DOHH2 (cell line): Measurements from ENCODE around the gene ZNF878.
A peak's percentile ranks its signal among the peaks of the same experiment; 100 is the strongest.

ENCODE experiments used
- H3F3A ChIP-seq: fragments of 200-600 bp; sonication (generic), shearing (Covaris generic); 2 replicates; pipeline ENCODE4 v1.6.0; 2016; ENCODE audit warnings: antibody characterized with exemption, mild to moderate bottlenecking; ENCODE audit not compliant: control insufficient read depth, insufficient read depth
- H3K27ac ChIP-seq: fragments of 200-600 bp; sonication (generic); 2 replicates; pipeline ENCODE4 v1.5.1; 2014; ENCODE audit warnings: low read depth, mild to moderate bottlenecking, low read length, moderate library complexity
- H3K27me3 ChIP-seq: fragments of 200-600 bp; sonication (generic); 2 replicates; pipeline ENCODE4 v1.6.1; 2014; ENCODE audit warnings: mild to moderate bottlenecking, low read length, mixed read lengths; ENCODE audit not compliant: control insufficient read depth
- H3K36me3 ChIP-seq: fragments of 200-600 bp; sonication (generic); 2 replicates; pipeline ENCODE4 v1.6.1; 2014; ENCODE audit warnings: mild to moderate bottlenecking, low read length, moderate library complexity, mixed read lengths; ENCODE audit not compliant: control insufficient read depth
- H3K4me1 ChIP-seq: fragments of 200-600 bp; sonication (generic); 2 replicates; pipeline ENCODE4 v1.6.1; 2014; ENCODE audit warnings: mild to moderate bottlenecking, low read length, mixed read lengths; ENCODE audit not compliant: control insufficient read depth
- H3K4me2 ChIP-seq: fragments of 200-600 bp; sonication (generic); 2 replicates; pipeline ENCODE4 v1.6.0; 2014; ENCODE audit warnings: mild to moderate bottlenecking, low read length, moderate library complexity
- H3K4me3 ChIP-seq: fragments of 200-600 bp; sonication (generic); 2 replicates; pipeline ENCODE4 v1.5.1; 2014; ENCODE audit warnings: mild to moderate bottlenecking, low read length, mixed read lengths
- H3K79me2 ChIP-seq: fragments of 200-600 bp; sonication (generic); 2 replicates; pipeline ENCODE4 v1.6.1; 2014; ENCODE audit warnings: mild to moderate bottlenecking, low read length, mixed read lengths; ENCODE audit not compliant: control insufficient read depth
- H3K9me2 ChIP-seq: fragments of 200-600 bp; sonication (generic); replicated peaks from 2 replicates; pipeline ENCODE4 v1.6.1; 2014; ENCODE audit warnings: mild to moderate bottlenecking, low read length, mixed read lengths; ENCODE audit not compliant: control insufficient read depth
- H3K9me3 ChIP-seq: fragments of 200-600 bp; sonication (generic); 2 replicates; pipeline ENCODE4 v1.6.1; 2014; ENCODE audit warnings: antibody characterized with exemption, low read length, mixed read lengths; ENCODE audit not compliant: control insufficient read depth, insufficient read depth
- H4K20me1 ChIP-seq: fragments of 200-600 bp; sonication (generic); 2 replicates; pipeline ENCODE4 v1.6.0; 2014; ENCODE audit warnings: low read depth, mild to moderate bottlenecking, antibody characterized with exemption, low read length, moderate library complexity; ENCODE audit not compliant: control insufficient read depth, insufficient read depth
- EZH2phosphoT487 ChIP-seq: fragments of 200-600 bp; sonication (generic); IDR thresholded peaks from 2 replicates; pipeline ENCODE4 v1.6.1; 2017; ENCODE audit warnings: borderline replicate concordance, mild to moderate bottlenecking, antibody characterized with exemption, low read length, moderate library complexity, mixed read lengths
- TF ChIP-seq, protein P1 (sequence below): fragments of 200-600 bp; sonication (generic); IDR thresholded peaks from one replicate; pipeline ENCODE4 v1.5.1; 2014; ENCODE audit warnings: antibody characterized with exemption, mild to moderate bottlenecking, low read depth, low read length; ENCODE audit not compliant: poor library complexity, severe bottlenecking

The ZNF878 gene

DNA sequence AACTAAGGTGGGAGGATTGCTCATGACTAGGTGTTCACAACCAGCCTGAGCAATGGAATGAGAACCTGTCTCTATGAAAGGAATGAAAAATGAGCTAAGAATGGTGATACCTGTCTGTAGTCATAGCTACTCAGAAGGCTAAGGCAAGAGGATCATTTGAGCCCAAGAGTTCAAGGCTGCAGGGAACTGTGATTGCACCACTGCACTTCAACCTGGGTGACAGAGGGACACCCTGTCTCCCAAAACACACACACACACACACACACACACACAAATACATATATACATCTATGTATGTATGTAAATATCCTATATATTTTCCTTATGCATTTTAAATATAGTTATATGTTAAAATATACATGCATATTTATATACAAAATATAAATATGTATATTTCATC lies 9.9 kb downstream of the ZNF878 start:
- H4K20me1 ChIP-seq, result no peaks in the 10 kb centered on the region
- no peak overlapping the region for H3K27ac ChIP-seq
- no peaks in the 10 kb centered on the region for H3K79me2 ChIP-seq
- H3K9me3 ChIP-seq, result peaks cover 30% of the 10 kb centered on the region
- no peaks in the 10 kb centered on the region for H3K27me3 ChIP-seq
- no peaks in the 10 kb centered on the region for H3F3A ChIP-seq
- TF ChIP-seq, protein P1, sequence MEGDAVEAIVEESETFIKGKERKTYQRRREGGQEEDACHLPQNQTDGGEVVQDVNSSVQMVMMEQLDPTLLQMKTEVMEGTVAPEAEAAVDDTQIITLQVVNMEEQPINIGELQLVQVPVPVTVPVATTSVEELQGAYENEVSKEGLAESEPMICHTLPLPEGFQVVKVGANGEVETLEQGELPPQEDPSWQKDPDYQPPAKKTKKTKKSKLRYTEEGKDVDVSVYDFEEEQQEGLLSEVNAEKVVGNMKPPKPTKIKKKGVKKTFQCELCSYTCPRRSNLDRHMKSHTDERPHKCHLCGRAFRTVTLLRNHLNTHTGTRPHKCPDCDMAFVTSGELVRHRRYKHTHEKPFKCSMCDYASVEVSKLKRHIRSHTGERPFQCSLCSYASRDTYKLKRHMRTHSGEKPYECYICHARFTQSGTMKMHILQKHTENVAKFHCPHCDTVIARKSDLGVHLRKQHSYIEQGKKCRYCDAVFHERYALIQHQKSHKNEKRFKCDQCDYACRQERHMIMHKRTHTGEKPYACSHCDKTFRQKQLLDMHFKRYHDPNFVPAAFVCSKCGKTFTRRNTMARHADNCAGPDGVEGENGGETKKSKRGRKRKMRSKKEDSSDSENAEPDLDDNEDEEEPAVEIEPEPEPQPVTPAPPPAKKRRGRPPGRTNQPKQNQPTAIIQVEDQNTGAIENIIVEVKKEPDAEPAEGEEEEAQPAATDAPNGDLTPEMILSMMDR, result no peak
- no peak for TF ChIP-seq EZH2phosphoT487
- no peaks in the 10 kb centered on the region for H3K9me2 ChIP-seq
- H3K4me3 ChIP-seq, result no peak overlapping the region
- no peak overlapping the region for H3K4me2 ChIP-seq
- no peaks in the 10 kb centered on the region for H3K4me1 ChIP-seq
- H3K36me3 ChIP-seq, result peaks cover 20% of the 10 kb centered on the region

DNA sequence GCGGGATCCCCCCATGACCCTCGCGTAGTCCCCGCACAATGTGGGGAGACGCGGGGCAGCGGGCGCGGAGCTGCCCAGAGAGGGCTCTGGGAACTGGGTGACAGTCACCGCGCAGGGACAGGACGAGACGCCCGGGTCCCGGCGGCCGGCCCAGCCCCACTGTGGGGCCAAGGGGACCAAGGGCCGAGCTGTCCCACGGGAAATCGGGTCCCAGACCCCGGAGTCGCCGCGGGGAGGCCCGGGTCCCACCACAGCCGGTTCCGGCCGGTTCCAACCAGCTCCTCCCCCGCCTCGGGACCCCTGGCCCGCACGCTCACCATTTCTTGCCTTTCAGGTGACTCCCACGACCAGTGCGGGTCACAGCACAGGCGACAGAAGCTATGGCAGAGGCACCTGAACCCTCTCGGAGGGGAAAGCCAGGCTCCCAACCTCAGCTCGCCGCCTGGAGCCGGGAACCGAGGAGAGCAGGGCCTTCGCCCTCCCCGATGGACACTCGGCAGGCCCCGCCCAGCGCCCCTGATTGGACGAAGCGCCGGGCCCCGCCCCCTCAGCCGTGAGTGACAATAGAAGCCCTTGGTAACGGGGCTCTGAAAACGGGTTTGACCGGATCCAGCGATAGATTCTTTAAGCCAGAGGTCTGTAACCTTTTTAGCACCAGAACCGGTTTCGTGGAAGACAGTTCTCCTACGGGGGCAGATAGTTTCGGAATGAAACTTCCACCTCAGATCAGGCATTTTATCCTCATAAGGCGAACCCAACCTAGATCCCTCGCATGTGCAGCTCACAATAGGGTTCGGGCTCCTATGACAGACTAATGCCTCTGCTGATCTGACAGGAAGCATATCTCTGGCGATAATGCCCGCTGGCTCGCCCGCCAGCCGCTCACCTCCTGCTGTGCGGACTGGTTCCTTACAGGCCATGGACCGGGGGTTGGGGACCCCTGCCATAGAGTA lies 17.3 kb downstream of the ZNF878 start, which contains the start of gene ZNF433:
TSS of gene ZNF433 (minus strand) at position 460 of the 953 bp plus-strand sequence. CDS start at position 320, 140 bp downstream.
- H3K36me3 ChIP-seq, result no peaks in the 10 kb centered on the region
- peaks cover 5% of the 10 kb centered on the region; the same call in 1 of the 2 replicates for H3K4me1 ChIP-seq
- H3K27me3 ChIP-seq, result no peaks in the 10 kb centered on the region
- H3K79me2 ChIP-seq, result no peaks in the 10 kb centered on the region
- H3K4me3 ChIP-seq, result peak within 1 kb of the TSS; percentile 73
- H4K20me1 ChIP-seq, result no peaks in the 10 kb centered on the region
- H3F3A ChIP-seq, result no peaks in the 10 kb centered on the region
- H3K9me3 ChIP-seq, result no peaks in the 10 kb centered on the region
- H3K9me2 ChIP-seq, result no peaks in the 10 kb centered on the region
- TF ChIP-seq, protein P1, result no peak
- TF ChIP-seq EZH2phosphoT487, result no peak
- H3K27ac ChIP-seq, result no peak within 1 kb of the TSS
- H3K4me2 ChIP-seq, result peak within 1 kb of the TSS; percentile 67

DNA sequence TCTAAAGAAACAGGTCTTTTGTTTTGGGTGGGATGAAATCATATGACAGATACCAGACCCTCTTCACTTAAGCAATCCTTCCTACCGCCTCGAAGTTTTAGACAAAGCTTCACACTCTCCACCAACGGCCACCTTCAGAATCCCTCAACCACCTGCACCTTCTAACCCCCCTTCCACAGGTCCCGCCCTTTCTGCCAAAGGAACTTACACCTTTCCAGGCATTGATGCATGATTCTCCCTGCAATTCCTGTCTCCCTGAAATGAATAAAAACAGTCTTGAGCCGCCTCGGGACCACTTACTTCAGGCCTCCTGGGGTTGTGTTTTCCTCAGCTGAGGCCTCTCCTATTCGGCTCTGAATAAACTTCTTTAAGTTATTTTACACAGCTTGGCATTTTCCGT lies 18.1 kb downstream of the ZNF878 start:
- H3K4me2 ChIP-seq, result peak overlapping the region; percentile 67
- TF ChIP-seq EZH2phosphoT487, result no peak
- TF ChIP-seq, protein P1, result no peak
- no peak overlapping the region for H3K4me3 ChIP-seq
- H3K79me2 ChIP-seq, result no peaks in the 10 kb centered on the region
- H3K9me2 ChIP-seq, result no peaks in the 10 kb centered on the region
- no peak overlapping the region for H3K27ac ChIP-seq
- no peaks in the 10 kb centered on the region for H3K36me3 ChIP-seq
- peaks cover 5% of the 10 kb centered on the region; the same call in 1 of the 2 replicates for H3K4me1 ChIP-seq
- no peaks in the 10 kb centered on the region for H3F3A ChIP-seq
- H3K27me3 ChIP-seq, result no peaks in the 10 kb centered on the region
- no peaks in the 10 kb centered on the region for H4K20me1 ChIP-seq
- H3K9me3 ChIP-seq, result no peaks in the 10 kb centered on the region
